Keratinocyte (primary cell): ENCODE data around the gene TXNDC5. TPM values are rescaled to one million over a fixed set of nuclear protein-coding genes. Genes with fewer than 3 reads are reported as not detected.

ENCODE experiments used
- DNase-seq: peaks from one replicate; pipeline ENCODE4 v3.0.0-alpha.2; 2011; ENCODE audit warnings: low read depth, missing footprints, low spot score
- FAIRE-seq: peaks from 2 replicates; lab custom pipeline; 2011; peaks lifted over from hg19 to GRCh38; lab: Jason Lieb, UNC
- H2AFZ ChIP-seq: 2 replicates; pipeline ENCODE4 v1.6.0; 2012; ENCODE audit warnings: low read length, control low read depth, inconsistent platforms; ENCODE audit not compliant: control insufficient read depth
- H3K27ac ChIP-seq: 2 replicates; pipeline ENCODE4 v1.5.1; 2011; ENCODE audit warnings: low read length; ENCODE audit not compliant: control insufficient read depth, insufficient read depth
- H3K27me3 ChIP-seq: 3 replicates; pipeline ENCODE4 v1.6.0; 2011; ENCODE audit warnings: low read length; ENCODE audit not compliant: control insufficient read depth, insufficient read depth; ENCODE audit errors: extremely low read depth
- H3K36me3 ChIP-seq, 2 experiments: 2 replicates in 1 of 2; 3 replicates in 1 of 2; pipeline ENCODE4 v1.5.1; 2011; ENCODE audit warnings: low read length in 2 of 2, mild to moderate bottlenecking in 1 of 2; ENCODE audit not compliant: control insufficient read depth in 2 of 2, insufficient read depth in 2 of 2; ENCODE audit errors: extremely low read depth in 1 of 2
- H3K4me1 ChIP-seq: 3 replicates; pipeline ENCODE4 v1.5.1; 2011; ENCODE audit warnings: low read length; ENCODE audit not compliant: control insufficient read depth, insufficient read depth; ENCODE audit errors: extremely low read depth
- H3K4me2 ChIP-seq: 3 replicates; pipeline ENCODE4 v1.6.0; 2011; ENCODE audit warnings: low read depth, low read length; ENCODE audit not compliant: control insufficient read depth, insufficient read depth; ENCODE audit errors: extremely low read depth
- H3K4me3 ChIP-seq, 3 experiments: fragments of 200-600 bp in 1 of 3; sonication (generic) in 1 of 3; 2 replicates in 2 of 3; 3 replicates in 1 of 3; pipeline ENCODE4 v1.5.1; 2011 to 2016; ENCODE audit warnings: low read length in 3 of 3, mild to moderate bottlenecking in 3 of 3, control low read depth in 2 of 3, inconsistent platforms in 1 of 3, low read depth in 1 of 3, mixed read lengths in 1 of 3, mixed run types in 1 of 3, moderate library complexity in 1 of 3; ENCODE audit not compliant: control insufficient read depth in 2 of 3, insufficient read depth in 2 of 3; ENCODE audit errors: extremely low read depth in 1 of 3
- H3K79me2 ChIP-seq: 2 replicates; pipeline ENCODE4 v1.6.0; 2012; ENCODE audit warnings: low read length; ENCODE audit not compliant: control insufficient read depth, insufficient read depth
- H3K9ac ChIP-seq: 3 replicates; pipeline ENCODE4 v1.6.0; 2011; ENCODE audit warnings: low read length; ENCODE audit not compliant: control insufficient read depth, insufficient read depth; ENCODE audit errors: extremely low read depth
- H3K9me1 ChIP-seq: 3 replicates; pipeline ENCODE4 v1.6.0; 2011; ENCODE audit warnings: low read length; ENCODE audit not compliant: control insufficient read depth, insufficient read depth; ENCODE audit errors: extremely low read depth
- H3K9me3 ChIP-seq: 2 replicates; pipeline ENCODE4 v1.5.1; 2012; ENCODE audit warnings: low read depth, low read length; ENCODE audit not compliant: control insufficient read depth
- H4K20me1 ChIP-seq: 3 replicates; pipeline ENCODE4 v1.6.0; 2011; ENCODE audit warnings: low read length; ENCODE audit not compliant: control insufficient read depth, insufficient read depth; ENCODE audit errors: extremely low read depth
- EZH2 ChIP-seq: IDR thresholded peaks from one replicate; pipeline ENCODE4 v1.6.1; 2012; ENCODE audit warnings: inconsistent platforms, mild to moderate bottlenecking, low read length, moderate library complexity
- dilution Hi-C: fragments of 300-500 bp; cut with MboI; formaldehyde crosslinking; loops from one replicate; pipeline ENCODE4 v1.7.0; 2020; ENCODE audit warnings: low sequenced_read_pairs; ENCODE audit not compliant: extremely low pct_ligation_motif_present
- polyA minus RNA-seq, 3 experiments: library from RNA; depleted of rRNA, polyadenylated mRNA; stranded (reverse); fragments of >200 nt; gene quantifications; 1 replicate in 1 of 3; 2 replicates in 1 of 3; 3 replicates in 1 of 3; pipeline ENCODE4 v1.2.3, GENCODE V29; 2011
- polyA plus RNA-seq, 5 experiments: library from polyadenylated mRNA; depleted of rRNA in 3 of 5; stranded (reverse) in 3 of 5; stranded (forward) in 1 of 5; unstranded in 1 of 5; fragments of >200 nt; gene quantifications; 1 replicate in 1 of 5; 2 replicates in 3 of 5; 3 replicates in 1 of 5; pipeline versions ENCODE4 v1.2.1 to v1.2.3, GENCODE V29; 2011 to 2012; ENCODE audit warnings: missing spikeins in 2 of 5, low read depth in 1 of 5, low replicate concordance in 1 of 5
- TF ChIP-seq, protein P1 (sequence below), 3 experiments: IDR thresholded peaks in 1 of 3; conservative IDR thresholded peaks in 1 of 3; optimal IDR thresholded peaks in 1 of 3; 2 replicates in 2 of 3; 3 replicates in 1 of 3; pipeline versions ENCODE3 to v1.5.1; 2011; ENCODE audit warnings: low read length in 3 of 3, mild to moderate bottlenecking in 3 of 3, moderate library complexity in 2 of 3, control low read depth in 1 of 3, inconsistent platforms in 1 of 3; ENCODE audit not compliant: insufficient read depth in 2 of 3; ENCODE audit errors: extremely low read depth in 1 of 3

TXNDC5 gene
- polyA plus RNA-seq, result 78.4 to 112 TPM (median 110 TPM) in 3 replicates
- 98.1 TPM for polyA plus RNA-seq (2011; ENCODE audit: low read depth)
- 61.1 and 77.7 TPM in 2 replicates for polyA plus RNA-seq (2011; cell fraction: cytosol; rRNA removed)
- polyA plus RNA-seq (2011; cell fraction: nucleus; rRNA removed), result 87.1 and 97.0 TPM in 2 replicates
- polyA plus RNA-seq (2012; ENCODE audit: low replicate concordance), result 66.4 and 91.6 TPM in 2 replicates
- 66.7 to 116 TPM (median 78.1 TPM) in 3 replicates for polyA minus RNA-seq
- polyA minus RNA-seq (2011; cell fraction: cytosol; rRNA and poly(A)+ RNA removed), result 66.0 TPM
- 44.4 and 71.1 TPM in 2 replicates for polyA minus RNA-seq (2011; cell fraction: nucleus; rRNA and poly(A)+ RNA removed)

DNA sequence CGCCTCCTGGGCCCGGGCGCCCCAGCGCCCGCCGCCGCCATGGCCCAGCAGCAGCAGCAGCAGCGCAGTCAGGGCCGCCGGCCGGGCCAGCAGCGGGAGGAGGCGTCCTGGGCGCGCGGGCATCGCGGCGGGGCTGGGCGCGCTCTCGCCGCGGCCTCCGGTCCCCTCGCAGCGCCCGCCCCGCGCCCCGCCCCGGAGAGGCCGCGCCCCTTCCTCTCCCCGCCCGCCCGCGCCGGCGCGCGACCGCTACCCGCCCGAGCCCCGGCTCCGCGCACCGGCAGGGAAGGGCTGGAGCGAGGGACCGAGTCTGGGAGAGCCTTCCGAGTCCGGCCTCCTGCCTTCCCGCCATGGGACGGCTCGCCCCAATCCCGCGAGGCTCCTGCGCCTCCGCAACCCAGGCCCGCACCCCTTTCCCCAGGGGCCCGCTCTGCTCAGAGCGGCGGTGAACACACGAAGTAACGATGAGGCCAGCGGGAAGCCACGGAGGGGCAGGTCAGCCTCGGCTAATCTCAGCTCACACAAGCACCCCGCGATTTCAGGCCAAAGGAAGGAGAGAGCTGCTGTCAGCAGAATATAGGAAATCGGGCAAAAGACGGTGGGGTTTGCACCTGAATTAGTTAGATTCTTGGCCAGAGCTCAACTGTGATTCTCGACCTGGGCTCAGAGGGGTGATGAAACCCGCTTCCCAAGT lies at the start of gene TXNDC5:
TXNDC5 (minus strand) TSS at position 135 of the 691 bp plus-strand sequence; CDS start at position 123, 12 bp downstream.
- Histone ChIP-seq H3K9ac (peak within 1 kb of the TSS; percentile 89), H3K79me2 (peaks cover 39% of the 10 kb centered on the region), H2AFZ (peak within 1 kb of the TSS; percentile 90), H3K36me3 (peaks cover 0 to 5% of the 10 kb centered on the region in 2 experiments), H4K20me1 (no peaks in the 10 kb centered on the region), H3K9me3 (no peaks in the 10 kb centered on the region), H3K9me1 (no peaks in the 10 kb centered on the region), H3K4me1 (peaks cover 11% of the 10 kb centered on the region), H3K27me3 (peaks cover 20% of the 10 kb centered on the region), H3K4me3 (peak within 1 kb of the TSS; percentile 54 to 81 (median 72)), H3K4me2 (peak within 1 kb of the TSS; percentile 98), H3K27ac (peak within 1 kb of the TSS; percentile 71)
- dilution Hi-C loops, result no loop called here
- no peak for TF ChIP-seq EZH2
- TF ChIP-seq, protein P1, sequence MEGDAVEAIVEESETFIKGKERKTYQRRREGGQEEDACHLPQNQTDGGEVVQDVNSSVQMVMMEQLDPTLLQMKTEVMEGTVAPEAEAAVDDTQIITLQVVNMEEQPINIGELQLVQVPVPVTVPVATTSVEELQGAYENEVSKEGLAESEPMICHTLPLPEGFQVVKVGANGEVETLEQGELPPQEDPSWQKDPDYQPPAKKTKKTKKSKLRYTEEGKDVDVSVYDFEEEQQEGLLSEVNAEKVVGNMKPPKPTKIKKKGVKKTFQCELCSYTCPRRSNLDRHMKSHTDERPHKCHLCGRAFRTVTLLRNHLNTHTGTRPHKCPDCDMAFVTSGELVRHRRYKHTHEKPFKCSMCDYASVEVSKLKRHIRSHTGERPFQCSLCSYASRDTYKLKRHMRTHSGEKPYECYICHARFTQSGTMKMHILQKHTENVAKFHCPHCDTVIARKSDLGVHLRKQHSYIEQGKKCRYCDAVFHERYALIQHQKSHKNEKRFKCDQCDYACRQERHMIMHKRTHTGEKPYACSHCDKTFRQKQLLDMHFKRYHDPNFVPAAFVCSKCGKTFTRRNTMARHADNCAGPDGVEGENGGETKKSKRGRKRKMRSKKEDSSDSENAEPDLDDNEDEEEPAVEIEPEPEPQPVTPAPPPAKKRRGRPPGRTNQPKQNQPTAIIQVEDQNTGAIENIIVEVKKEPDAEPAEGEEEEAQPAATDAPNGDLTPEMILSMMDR (optimal IDR thresholded peaks at IDR 0.05 in 1 of 3, IDR thresholded peaks at IDR 0.05 in 1 of 3, conservative IDR thresholded peaks at IDR 0.05 in 1 of 3; ENCODE audit: extremely low read depth in 1 of 3, insufficient read depth in 2 of 3, low read length in 3 of 3), result no peak
- DNase-seq, result no peak
- no peak for FAIRE-seq

DNA sequence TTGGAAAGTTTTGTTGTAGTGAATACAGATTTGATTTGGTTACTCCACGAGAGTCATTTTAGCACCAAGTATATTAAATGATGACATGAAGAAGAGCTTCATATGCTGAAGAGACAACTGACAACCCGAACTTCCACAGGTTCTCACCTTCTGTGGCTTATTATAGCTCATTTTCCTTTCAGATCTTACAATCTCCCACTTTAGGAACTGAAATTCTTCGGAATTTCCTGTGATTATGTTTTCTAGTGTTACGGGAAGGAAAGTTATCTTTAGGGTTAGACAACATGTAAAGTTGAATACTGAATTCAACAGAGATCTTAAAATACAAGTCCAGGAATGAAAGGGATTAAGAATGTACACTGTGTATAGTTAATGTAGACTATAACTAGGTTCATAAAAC lies 49.6 kb upstream of the TXNDC5 start:
- no peak overlapping the region for H3K27ac ChIP-seq
- dilution Hi-C loops, result no loop called here
- no peaks in the 10 kb centered on the region for H4K20me1 ChIP-seq
- no peaks in the 10 kb centered on the region for H3K4me1 ChIP-seq
- DNase-seq (no peak), FAIRE-seq (no peak)
- H3K27me3 ChIP-seq, result no peaks in the 10 kb centered on the region
- no peaks in the 10 kb centered on the region for H3K9me3 ChIP-seq
- H3K79me2 ChIP-seq, result no peaks in the 10 kb centered on the region
- H3K9me1 ChIP-seq, result no peaks in the 10 kb centered on the region
- no peaks in the 10 kb centered on the region for H3K36me3 ChIP-seq
- no peak overlapping the region for H3K4me3 ChIP-seq
- no peak overlapping the region for H3K9ac ChIP-seq
- H2AFZ ChIP-seq, result no peak overlapping the region
- no peak for TF ChIP-seq EZH2
- TF ChIP-seq, protein P1 (optimal IDR thresholded peaks at IDR 0.05 in 1 of 3, IDR thresholded peaks at IDR 0.05 in 1 of 3, conservative IDR thresholded peaks at IDR 0.05 in 1 of 3; ENCODE audit: extremely low read depth in 1 of 3, insufficient read depth in 2 of 3, low read length in 3 of 3), result no peak
- H3K4me2 ChIP-seq, result no peak overlapping the region
